NCI-H446 (cell line): ENCODE results near the gene BMAL1.

Experiments used
- DNase-seq, 2 experiments: peaks; one replicate each; lab custom pipeline; 2025; lab: John Stamatoyannopoulos, UW

Gene BMAL1

DNA sequence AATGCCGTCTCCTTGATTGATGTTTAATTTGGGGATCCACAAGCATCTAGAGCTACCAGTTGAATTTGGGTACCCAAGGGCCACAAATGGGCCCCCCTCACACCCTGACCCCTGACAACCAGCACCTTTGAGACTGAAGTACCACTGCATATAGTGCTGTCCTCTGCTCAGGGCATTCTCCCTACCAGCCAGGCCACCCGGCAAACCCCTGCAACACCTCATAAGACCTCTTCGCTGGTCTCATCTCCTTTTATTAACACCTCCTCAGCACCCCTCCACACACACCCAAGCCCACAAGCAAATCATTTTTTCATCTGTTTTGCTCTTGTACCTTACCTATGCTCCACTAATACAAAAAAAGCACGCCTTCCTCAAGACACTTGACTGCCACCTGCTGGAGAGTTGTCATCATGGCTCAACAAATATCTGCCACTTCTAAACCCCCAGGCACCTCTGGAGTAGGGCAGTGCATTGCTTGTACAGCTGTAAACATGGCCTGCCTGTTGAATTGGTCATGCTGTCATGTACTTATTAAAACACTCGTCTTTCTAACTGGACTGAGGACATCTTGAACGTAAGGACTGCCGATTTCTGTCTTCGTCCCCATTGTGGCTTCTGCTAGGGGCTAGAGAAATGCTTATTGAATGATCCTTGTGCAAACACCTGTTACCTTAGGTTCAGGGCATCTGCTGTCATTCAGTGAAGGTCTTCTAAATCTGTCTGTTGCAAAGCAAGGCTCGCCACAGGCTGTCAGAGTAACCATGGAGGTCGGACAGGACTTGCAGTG, 66.5 kb downstream of the BMAL1 start:
- DNase-seq = peak; percentile 24 to 82

DNA sequence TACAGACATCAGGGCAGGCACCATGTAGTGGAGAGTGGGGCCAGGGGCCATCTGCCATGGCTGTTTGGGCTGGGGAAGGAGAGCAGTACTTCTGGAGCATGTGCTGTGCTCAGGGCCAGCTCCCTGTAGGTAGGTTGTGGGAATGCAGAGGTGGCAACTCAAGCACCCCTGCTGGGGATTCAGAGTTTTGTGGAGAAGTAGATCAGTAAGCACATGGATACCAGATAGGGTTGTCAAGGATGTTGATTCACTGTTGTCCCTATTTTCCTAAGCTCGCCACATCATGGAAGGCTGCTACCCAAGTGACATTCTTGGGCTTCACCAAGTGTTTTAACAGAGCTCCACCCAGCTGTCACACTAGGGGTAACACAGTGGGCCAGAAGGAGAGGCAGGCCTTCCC, 67.2 kb downstream of the BMAL1 start:
- no peak for DNase-seq

DNA sequence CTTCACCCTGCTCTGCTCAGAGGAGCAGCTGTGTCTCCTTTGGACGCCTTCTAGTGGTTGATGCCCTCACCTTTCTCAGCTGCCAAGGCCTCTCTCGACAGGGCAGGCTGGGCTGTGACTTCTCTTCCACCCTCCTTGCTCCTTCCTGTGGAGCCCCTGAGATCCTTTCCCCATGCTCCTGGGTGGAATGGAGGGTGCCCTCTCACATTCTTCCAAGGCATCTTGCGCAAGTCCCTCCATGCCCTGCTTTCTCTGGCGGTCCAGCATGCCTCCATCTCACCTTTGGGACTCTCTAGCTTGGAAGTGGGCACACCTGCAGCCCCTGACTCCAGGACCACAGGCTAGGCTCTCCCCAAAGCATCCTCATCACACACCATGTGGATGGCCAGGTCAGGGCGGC, 68.9 kb downstream of the BMAL1 start:
- DNase-seq = no peak

DNA sequence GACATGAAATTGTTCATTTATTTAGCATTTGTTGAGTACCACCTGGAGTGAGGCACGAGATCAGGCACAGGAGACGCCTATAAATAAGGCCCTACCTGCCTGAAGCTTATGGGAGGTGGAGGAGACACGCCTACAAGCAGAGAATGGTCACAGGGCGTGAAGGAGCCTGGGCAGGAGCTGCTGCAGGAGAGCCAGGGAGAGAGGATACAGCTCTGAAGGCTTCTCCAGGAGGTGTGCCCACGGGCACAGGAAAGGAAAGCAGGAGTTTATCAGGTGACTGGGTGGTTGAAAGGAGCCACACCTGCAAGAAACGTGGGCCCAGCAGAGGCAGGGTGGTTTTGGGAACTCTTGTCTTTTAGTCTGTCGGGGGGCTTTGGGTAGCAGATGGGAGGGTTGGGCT, 70.3 kb downstream of the BMAL1 start:
- no peak for DNase-seq

DNA sequence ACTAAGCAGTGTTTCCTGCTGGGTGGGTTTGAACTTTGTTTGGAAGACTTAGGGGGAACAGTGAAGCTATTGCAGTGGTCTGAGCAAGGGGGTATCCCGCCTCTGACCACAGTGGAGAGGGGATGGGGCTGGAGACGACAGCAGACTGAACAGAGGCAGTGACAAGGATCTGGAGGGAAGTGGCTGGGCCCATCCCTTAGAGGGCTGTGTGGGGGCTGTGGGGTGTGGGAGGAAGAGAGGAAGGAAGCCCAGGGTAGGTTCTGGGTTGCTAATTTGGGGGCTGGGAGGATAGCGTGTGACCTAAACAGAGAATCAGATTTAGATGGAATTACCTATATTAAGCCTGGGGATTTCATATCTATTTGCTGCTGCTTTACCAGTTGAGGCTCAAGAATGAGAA, 70.7 kb downstream of the BMAL1 start:
- no peak for DNase-seq

DNA sequence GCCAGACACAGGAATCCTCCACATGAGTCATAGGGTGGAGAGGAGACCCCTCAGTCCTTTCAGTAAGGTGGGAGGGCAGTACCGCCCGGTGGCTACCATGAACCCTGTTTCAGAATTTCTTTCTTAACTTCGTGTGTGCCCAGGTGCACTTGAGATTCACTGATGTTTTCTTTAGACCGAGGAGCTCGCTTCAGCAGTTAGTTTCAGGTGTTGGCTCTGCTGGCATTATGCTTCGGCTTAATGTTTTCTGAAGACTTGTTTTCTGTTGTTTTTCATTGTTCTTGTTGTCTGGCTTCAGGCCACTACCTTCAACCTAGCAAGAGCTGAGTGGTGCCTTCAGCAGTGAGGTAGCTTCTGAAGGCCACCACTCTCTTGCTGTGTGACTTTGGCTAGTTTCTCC, 71.5 kb downstream of the BMAL1 start:
- DNase-seq = no peak

DNA sequence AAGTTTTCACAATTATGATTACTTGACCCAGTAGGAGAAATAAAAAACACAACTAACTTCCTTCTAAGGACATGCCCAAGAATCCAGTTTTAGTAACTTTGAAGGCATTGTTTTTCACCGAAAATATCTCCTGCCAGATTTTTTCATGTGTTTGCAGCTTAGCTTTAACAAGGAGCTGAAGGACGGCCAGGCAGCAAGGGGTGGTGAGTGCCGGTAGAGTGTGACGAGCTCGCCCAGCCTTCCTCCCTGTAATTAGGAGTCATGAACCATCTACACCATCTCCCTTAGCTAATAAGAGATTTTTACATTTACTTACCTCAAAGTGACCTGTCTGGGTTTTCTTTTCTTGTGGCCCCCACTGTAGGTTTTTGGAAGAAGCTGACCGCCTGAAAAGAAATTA, 72.0 kb downstream of the BMAL1 start:
- no peak for DNase-seq

DNA sequence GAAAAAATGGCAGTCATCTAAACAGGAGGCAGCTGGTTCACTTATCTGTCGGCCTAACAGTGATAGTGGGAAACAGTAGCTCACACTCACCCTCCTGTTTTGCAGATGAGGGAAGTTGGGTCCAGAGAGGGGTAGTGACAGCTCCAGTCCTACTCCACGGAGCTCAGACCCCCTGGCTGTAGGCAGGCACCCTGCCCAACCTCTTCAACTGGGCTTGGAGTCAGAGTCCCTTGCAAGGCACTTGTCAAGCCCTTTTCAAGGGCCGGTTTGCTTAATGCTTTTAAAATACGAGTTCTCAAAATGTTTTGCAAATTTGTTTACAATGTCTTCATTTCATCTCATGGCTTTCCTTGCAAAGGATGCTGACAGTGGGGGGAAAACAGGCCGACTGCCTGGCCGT, 75.1 kb downstream of the BMAL1 start:
- DNase-seq = no peak

DNA sequence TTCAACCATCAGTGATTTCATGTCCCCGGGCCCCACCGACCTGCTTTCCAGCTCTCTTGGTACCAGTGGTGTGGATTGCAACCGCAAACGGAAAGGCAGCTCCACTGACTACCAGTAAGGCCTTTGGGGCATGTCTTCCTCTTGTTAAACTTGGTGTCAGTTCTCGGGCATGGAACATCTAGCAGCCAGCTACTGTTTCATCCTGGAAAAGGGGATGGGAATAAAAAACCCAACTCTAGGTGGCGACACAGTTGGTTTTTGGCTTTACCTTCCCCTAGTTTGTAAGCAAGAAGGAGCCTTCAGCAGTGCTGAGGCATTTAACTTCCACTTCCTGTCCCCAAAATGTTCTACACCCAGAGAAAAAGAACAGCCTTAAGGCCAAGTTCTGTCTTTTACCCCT, 76.7 kb downstream of the BMAL1 start:
- peak in 1 of 2 experiments; percentile 25 for DNase-seq

DNA sequence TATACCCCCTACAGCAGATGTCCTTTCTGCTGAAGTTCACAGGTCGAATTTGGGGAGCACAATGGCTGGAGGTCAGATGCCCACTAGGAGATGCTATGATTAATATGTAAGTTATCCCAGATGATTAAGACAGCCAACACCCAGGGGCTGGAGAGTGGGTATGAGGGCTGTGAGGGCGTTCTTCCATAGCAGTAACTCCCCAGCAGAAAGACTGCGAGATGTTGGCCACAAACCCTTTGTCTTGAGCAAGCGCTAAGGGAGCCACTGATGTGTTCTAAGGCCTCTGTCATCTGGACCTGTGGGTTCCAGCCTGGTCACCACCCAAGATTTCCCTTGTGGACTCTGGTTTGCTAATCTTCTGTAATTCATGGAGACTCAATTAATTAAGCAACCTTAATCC, 77.6 kb downstream of the BMAL1 start:
- no peak for DNase-seq

DNA sequence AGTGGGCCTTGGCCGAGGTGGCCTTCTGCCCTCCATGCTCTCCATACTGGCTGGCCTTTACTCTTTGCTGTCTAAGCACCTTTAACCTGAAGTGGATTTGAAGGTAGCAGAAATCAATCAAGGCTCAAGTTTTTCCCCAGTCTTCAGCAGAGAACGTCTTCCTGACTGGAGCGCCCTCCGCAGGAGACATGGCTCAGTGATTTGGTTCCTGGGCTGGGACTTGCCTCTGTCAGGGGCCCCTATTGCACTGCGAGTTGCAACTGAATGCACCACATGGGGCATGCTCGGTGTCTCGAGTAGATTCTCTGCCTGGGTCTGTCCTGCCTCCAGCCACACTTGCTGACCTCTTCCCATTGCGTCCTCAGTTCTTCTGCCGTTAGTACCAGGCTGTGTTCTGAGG, 79.6 kb downstream of the BMAL1 start:
- DNase-seq = no peak

DNA sequence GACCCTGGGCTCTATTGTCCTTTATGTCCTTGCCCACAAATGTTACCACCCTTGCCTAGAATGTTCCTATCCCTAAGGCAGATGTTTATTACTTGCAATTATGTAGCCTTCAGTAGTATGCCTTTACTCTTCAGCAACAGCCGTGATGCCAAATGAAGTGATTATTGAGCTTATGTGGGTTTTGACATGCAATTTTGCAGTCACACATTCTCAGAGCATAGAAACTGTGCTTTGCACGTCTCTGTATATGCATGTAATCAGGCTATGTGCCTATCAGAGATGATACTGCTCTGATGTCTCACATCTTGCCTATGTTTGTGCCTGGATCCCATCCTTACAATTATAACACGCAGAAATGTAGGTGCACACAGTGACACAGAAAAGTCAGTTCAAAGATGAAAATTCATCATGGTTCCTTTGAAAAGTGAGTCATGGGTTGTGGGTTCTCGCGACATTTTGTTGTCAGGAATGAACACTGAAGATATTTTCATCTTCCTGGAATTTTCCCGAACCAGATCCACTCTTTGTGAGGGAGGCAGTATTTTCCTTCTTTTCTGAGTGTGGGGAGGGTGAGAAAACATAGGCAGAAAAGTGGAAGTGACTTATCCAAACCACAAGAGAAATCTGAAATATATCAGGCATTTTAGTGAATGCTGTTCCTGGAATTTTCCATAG, 81.1 kb downstream of the BMAL1 start:
- DNase-seq = no peak

DNA sequence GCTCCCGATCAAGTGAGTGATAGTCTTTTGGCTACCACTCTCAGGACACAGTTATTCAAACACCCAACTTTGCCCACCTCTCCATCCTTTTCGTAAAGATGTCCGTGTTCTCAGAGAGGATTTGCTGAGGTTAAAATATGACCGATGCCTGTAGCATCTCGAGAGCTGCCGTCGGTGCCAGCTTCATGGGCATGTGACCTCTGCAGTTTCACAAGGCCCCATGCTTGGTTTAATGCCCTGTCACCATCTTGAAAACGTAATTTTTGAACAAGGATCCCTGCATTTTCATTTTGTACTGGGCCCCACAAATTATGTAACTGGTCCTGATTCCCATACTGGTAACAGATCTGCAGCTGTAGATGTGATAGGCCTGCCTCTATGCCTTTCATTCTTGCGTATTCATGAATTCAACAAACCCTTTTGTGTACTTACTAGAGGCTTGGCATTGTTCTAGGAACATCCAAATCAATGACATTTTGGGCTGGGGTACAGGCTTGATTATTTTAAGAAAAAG, 85.1 kb downstream of the BMAL1 start:
- DNase-seq = no peak

DNA sequence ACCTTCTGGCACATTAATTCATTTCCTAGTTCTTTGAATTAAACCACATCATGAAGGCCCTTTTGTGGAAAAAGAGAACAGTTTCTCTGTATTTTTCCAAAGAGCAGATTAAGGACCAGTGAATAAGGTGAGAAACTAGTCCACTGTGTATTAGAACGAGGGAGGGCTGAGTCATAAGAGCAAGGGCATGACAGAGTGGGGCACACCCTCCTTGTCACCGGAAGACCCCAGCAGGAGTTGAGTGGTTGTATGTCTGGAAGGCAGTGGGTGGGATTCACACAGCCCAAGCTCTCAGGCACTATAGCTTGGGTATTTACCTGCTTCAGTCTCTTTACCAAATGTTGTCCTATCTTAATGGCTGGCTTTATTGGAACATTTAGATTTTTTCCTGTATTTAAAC, 86.8 kb downstream of the BMAL1 start:
- DNase-seq = no peak

DNA sequence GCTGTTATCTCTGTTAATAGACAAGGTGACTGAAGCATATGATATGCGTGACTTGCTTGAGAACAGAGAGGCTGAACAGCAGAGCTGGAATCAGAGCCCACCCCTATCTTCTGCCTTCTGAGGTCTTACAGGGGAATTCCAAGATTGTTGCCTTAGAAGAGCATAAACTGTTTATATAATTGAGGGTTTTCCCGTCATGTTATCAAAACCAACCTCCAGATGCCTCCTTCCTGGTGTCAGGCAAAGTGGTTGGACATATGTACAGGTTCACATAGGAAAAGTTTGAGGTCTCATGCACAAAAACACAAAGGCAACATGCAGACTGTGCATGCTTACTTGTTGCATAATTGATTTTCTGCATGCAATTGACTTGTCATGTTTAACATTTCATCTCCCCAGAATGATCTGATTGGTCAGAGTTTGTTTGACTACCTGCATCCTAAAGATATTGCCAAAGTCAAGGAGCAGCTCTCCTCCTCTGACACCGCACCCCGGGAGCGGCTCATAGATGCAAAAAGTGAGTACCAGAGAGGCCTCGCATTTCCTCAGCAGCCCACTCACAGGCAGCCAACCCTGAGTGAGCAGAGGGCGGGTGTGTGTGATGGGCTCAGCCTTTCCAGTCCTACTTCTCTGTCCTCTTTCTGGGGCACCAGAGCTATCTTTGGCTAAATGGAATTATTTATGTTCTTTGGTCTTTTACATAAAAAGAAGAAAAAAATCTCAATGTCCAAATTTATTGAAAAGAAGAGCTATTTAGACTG, 88.9 kb downstream of the BMAL1 start:
- no peak for DNase-seq

DNA sequence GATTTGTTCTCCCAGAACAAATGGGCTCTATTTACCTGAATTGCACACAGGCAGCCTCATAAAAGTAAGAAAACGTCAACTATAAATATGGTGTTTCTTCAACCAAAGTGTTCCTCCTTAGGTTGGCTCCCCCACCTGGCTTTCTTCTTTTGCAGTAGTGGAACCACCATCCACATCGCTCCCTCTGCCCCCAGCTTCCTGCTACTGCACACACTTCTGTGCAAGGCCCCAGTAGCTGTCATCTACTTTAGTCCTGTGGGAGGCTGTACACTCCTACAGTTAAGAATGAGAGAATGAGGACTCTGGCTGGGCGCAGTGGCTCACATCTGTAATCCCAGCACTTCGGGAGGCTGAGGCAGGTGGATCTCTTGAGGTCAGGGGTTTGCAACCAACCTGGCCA, 89.5 kb downstream of the BMAL1 start:
- DNase-seq = no peak

DNA sequence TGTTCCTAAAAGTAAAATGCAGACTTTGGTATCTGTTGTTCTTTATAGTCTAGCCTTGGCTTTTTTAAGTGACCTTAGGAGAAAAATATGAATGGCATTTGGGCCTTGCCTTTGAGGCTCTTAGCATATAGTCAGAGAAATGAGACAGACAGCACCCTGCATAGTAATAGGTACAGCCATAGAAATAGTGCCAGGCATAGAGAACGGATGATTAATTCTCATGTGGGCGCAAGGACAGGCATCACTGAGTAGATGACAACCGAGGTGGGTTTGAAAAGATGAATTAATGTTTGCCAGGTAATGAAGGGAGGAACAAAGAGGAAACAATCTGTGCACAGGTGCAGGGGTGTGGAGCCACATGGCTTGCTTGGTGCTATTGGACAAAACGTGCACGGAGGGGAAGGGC, 90.5 kb downstream of the BMAL1 start:
- no peak for DNase-seq

DNA sequence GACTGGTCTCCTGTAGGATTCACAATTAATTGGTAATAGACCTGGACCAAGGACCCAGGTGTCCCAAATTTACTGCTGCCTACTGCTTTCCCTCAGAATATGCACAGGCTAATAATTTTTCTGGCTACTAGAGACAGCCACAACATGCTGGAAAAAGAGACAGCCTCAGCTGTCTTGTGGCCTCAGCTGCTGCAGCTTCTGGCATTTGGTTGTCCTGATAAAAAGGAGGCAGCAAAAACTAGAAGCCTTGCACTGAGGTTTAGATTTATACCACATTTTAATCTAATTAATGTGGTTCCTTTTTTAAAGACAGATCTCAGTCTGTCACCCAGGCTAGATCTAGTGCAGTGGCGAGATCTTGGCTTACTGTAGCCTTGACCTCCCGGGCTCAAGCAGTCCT, 95.6 kb downstream of the BMAL1 start:
- no peak for DNase-seq

DNA sequence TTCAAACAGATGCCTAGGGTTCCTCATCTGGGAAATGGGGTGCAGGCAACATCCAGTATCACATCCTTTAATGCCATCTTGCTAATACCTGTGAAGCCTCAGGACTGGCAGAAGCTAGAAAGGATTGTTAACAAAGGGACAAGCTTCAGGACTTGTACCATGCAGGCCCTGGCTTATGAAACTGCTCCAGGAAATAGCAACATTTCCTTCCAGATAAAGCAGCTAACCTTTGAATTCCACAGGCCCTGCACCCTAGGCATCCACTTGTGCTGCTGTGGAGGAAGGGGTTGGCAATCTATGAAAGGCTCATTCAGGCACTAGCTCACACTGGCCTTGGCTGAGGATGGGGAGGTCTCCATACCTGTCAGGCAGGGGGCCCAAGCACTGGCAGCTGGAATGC, 98.2 kb downstream of the BMAL1 start:
- DNase-seq = no peak

DNA sequence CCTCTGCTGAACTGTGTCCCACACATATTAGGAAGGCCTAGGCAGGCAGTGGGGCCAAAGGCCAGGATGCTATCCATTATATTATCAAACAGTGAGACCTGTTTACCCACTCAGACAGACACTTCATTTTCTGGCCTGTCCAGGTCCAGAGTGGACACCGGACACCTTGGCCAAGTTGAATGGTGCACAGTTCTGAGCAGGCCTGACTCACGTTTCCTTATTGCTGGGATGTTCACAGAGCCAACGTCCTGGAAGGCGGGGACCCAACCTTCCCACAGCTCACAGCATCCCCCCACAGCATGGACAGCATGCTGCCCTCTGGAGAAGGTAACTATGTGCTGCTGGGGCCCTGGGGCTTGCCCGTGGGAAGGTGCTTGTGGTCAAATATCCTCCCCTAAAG, 98.8 kb downstream of the BMAL1 start:
- no peak for DNase-seq

DNA sequence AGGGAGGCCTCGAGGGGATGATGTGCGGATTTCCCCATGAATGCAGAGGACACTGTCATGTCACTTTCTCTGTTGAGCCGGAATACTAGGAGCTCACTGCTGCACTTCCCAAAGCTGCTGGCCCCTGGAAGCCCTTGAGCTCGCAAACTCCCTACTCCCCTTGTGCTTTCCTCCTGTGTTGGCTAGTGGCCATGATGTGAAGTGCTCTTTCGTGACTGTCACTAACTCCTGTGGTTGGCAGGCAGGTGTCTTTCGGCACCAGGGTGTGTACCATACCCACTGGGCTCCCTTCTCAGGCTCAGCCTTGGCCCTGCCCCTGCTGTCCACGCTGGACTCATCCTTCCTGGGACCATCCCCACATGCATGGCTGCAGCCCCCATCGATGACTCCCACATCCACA, 99.2 kb downstream of the BMAL1 start:
- no peak for DNase-seq

DNA sequence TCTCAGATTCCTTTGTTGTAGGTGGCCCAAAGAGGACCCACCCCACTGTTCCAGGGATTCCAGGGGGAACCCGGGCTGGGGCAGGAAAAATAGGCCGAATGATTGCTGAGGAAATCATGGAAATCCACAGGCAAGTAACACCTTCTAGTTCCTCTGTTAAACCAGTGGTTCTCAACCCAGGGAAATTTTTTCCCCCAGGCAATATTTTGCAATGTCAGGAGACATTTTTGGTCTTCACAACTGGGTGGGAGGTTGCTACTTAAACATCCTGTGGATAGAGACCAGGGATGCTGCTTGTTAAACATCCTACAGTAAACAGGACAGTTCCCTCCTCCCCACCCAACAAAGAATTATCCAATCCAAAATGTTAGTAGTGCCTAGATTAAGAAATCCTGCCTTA, 100.7 kb downstream of the BMAL1 start:
- DNase-seq = no peak

DNA sequence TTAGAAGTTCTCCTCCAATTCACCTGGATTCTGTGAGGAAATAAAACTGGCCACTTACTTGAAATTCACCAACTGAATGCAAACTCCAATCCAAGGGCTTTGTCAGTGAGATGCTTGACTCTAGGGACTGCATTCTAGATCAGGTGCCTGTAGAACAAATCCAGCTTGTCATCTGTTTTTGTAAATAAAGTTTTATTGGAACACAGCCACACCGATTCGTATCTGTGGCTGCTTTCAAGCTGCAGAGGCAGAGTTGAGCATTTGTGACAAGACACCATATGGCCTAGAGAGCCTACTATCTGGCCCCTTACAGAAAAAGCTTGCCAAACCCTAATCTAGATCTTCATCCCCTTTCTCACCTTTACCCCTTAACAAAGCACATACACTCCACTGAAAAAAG, 103.1 kb downstream of the BMAL1 start:
- no peak for DNase-seq
